HepG2 (cell line): ENCODE data around the gene TMEM86B. TPM values are rescaled to one million over a fixed set of nuclear protein-coding genes. Genes with fewer than 3 reads are reported as not detected.

Experiments
- CENPT ChIP-seq: sonication (generic); formaldehyde crosslinking; IDR thresholded peaks from 2 replicates; pipeline ENCODE4 v1.8.0; 2022; ENCODE audit warnings: low read depth, mild to moderate bottlenecking, moderate library complexity, missing genetic modification reagents
- CREM ChIP-seq, 2 experiments: sonication (generic) in 1 of 2; formaldehyde crosslinking in 1 of 2; IDR thresholded peaks; 2 replicates each; pipeline versions ENCODE4 v1.4.0 to v1.6.1; 2016 to 2020; ENCODE audit warnings: antibody characterized with exemption in 1 of 2, mild to moderate bottlenecking in 1 of 2, missing genetic modification reagents in 1 of 2
- MAFK ChIP-seq, 2 experiments: IDR thresholded peaks in 1 of 2; conservative IDR thresholded peaks in 1 of 2; 2 replicates each; pipeline ENCODE4 v1.6.1; 2011; ENCODE audit warnings: improper control_type of control experiment in 2 of 2, low read length in 2 of 2
- RFXAP ChIP-seq: sonication (generic); formaldehyde crosslinking; IDR thresholded peaks from 2 replicates; pipeline ENCODE4 v1.4.0; 2020; ENCODE audit warnings: missing genetic modification reagents, borderline replicate concordance
- SOX6 ChIP-seq, 2 experiments: fragments of 450-650 bp in 1 of 2; sonication (generic) in 1 of 2; formaldehyde crosslinking in 1 of 2; IDR thresholded peaks; 2 replicates each; pipeline versions ENCODE4 v1.4.0 to v1.6.1; 2017 to 2020; ENCODE audit warnings: antibody characterized with exemption in 1 of 2, mild to moderate bottlenecking in 1 of 2, missing genetic modification reagents in 1 of 2
- ZBTB42 ChIP-seq: sonication (generic); formaldehyde crosslinking; IDR thresholded peaks from 2 replicates; pipeline ENCODE4 v1.5.0; 2020; ENCODE audit warnings: mild to moderate bottlenecking, missing genetic modification reagents
- ZFP41 ChIP-seq: sonication (generic); formaldehyde crosslinking; IDR thresholded peaks from 2 replicates; pipeline ENCODE4 v1.4.0; 2020; ENCODE audit warnings: mild to moderate bottlenecking, missing genetic modification reagents, borderline replicate concordance
- ZMAT3 ChIP-seq: sonication (generic); formaldehyde crosslinking; conservative IDR thresholded peaks from 2 replicates; pipeline ENCODE4 v1.7.0; 2021; ENCODE audit warnings: missing genetic modification reagents
- ZNF547 ChIP-seq: sonication (generic); formaldehyde crosslinking; IDR thresholded peaks from 2 replicates; pipeline ENCODE4 v1.5.1; 2020; ENCODE audit warnings: mild to moderate bottlenecking, missing genetic modification reagents
- ZNF629 ChIP-seq: sonication (generic); formaldehyde crosslinking; conservative IDR thresholded peaks from 2 replicates; pipeline ENCODE4 v1.5.0; 2020; ENCODE audit warnings: missing genetic modification reagents
- ZNF766 ChIP-seq: sonication (generic); formaldehyde crosslinking; IDR thresholded peaks from 2 replicates; pipeline ENCODE4 v1.5.0; 2020; ENCODE audit warnings: missing genetic modification reagents, borderline replicate concordance
- ZNF790 ChIP-seq: sonication (generic); formaldehyde crosslinking; IDR thresholded peaks from 2 replicates; pipeline ENCODE4 v1.8.0; 2022; ENCODE audit warnings: missing genetic modification reagents, mild to moderate bottlenecking, borderline replicate concordance
- ZNF792 ChIP-seq: IDR thresholded peaks from 2 replicates; pipeline ENCODE4 v1.6.1; 2016
- polyA plus RNA-seq, 8 experiments: library from polyadenylated mRNA; depleted of rRNA in 3 of 8; stranded (reverse) in 7 of 8; unstranded in 1 of 8; fragments of >200 nt; fragmentation: Illumina TruSeq in 4 of 8; extraction: Trizol in 4 of 8; gene quantifications; 2 replicates each; pipeline versions ENCODE4 v1.2.1 to v1.2.3, GENCODE V29; 2011 to 2016; ENCODE audit warnings: low read depth in 4 of 8, missing spikeins in 1 of 8, mixed read lengths in 1 of 8; ENCODE audit not compliant: insufficient read depth in 1 of 8
- total RNA-seq, 5 experiments: library from RNA; depleted of rRNA; stranded (reverse); fragments of >200 nt; fragmentation: Illumina TruSeq; extraction: Trizol; gene quantifications; 2 replicates each; pipeline ENCODE4 v1.2.3, GENCODE V29; 2016; ENCODE audit warnings: low read depth in 1 of 5
- TF ChIP-seq, protein P1 (sequence below): sonication (generic); formaldehyde crosslinking; IDR thresholded peaks from 2 replicates; pipeline ENCODE4 v1.4.0; 2020; ENCODE audit warnings: missing genetic modification reagents
- TF ChIP-seq, protein P2 (sequence below): sonication (generic); formaldehyde crosslinking; IDR thresholded peaks from 2 replicates; pipeline ENCODE4 v1.5.0; 2020; ENCODE audit warnings: mild to moderate bottlenecking, missing genetic modification reagents, borderline replicate concordance
- TF ChIP-seq, protein P3 (sequence below): sonication (generic); formaldehyde crosslinking; conservative IDR thresholded peaks from 2 replicates; pipeline ENCODE4 v1.4.0; 2020; ENCODE audit warnings: missing genetic modification reagents
- TF ChIP-seq, protein P4 (sequence below), 2 experiments: sonication (generic) in 1 of 2; formaldehyde crosslinking in 1 of 2; IDR thresholded peaks; 2 replicates each; pipeline versions ENCODE4 v1.5.1 to v1.6.1; 2011 to 2020; ENCODE audit warnings: borderline replicate concordance in 1 of 2, low read depth in 1 of 2, low read length in 1 of 2, mild to moderate bottlenecking in 1 of 2, missing genetic modification reagents in 1 of 2, moderate library complexity in 1 of 2

Gene TMEM86B
- total and polyA plus RNA-seq, 2 of the 13 experiments (the other 11 are each of a cell fraction or from before 2014, with no cell fraction given): 7.7 to 9.6 TPM

DNA sequence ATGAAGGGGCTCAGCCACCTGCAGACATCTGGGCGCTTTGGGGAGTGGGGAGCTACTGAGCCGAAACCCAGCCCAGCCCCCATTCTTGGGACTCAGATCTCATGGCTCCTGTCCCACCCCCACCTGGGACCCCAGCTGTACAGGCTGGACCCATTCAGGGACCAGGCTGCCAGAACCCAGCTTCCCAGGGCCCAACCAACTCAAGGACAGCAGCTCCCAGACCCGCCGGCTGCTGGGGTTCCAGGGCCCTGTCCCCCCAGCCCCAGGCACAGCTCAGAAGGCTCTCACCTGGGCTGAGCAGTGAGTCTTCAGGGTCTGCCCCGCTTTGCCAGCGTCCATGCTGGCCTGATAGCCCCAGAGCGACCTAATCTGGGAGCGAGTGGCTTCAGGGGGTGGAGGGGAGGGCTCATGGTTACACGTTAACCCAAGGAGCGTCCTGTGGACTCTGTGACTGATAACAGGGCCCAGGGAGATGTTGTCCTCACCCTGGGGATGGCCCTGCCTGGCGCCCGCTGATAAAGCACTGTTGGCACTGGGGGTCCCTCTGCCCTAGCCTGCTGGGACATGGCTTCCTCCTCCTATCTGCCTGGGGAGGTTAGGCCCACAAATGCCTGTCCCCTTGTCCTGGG is at the start of gene TMEM86B (continued):
- no peak for TF ChIP-seq ZNF790
- TF ChIP-seq ZNF792 (CRISPR knock-in tag): no peak
- no peak for TF ChIP-seq RFXAP
- no peak for TF ChIP-seq SOX6 (IDR thresholded peaks at IDR 0.05)
- TF ChIP-seq SOX6 (CRISPR knock-in tag; IDR thresholded peaks at IDR 0.05): peak; percentile 42; the same call in 1 of the 2 replicates
- no peak for TF ChIP-seq CREM (IDR thresholded peaks at IDR 0.05)
- no peak for TF ChIP-seq CREM (CRISPR knock-in tag; IDR thresholded peaks at IDR 0.05)
- TF ChIP-seq, protein P1, sequence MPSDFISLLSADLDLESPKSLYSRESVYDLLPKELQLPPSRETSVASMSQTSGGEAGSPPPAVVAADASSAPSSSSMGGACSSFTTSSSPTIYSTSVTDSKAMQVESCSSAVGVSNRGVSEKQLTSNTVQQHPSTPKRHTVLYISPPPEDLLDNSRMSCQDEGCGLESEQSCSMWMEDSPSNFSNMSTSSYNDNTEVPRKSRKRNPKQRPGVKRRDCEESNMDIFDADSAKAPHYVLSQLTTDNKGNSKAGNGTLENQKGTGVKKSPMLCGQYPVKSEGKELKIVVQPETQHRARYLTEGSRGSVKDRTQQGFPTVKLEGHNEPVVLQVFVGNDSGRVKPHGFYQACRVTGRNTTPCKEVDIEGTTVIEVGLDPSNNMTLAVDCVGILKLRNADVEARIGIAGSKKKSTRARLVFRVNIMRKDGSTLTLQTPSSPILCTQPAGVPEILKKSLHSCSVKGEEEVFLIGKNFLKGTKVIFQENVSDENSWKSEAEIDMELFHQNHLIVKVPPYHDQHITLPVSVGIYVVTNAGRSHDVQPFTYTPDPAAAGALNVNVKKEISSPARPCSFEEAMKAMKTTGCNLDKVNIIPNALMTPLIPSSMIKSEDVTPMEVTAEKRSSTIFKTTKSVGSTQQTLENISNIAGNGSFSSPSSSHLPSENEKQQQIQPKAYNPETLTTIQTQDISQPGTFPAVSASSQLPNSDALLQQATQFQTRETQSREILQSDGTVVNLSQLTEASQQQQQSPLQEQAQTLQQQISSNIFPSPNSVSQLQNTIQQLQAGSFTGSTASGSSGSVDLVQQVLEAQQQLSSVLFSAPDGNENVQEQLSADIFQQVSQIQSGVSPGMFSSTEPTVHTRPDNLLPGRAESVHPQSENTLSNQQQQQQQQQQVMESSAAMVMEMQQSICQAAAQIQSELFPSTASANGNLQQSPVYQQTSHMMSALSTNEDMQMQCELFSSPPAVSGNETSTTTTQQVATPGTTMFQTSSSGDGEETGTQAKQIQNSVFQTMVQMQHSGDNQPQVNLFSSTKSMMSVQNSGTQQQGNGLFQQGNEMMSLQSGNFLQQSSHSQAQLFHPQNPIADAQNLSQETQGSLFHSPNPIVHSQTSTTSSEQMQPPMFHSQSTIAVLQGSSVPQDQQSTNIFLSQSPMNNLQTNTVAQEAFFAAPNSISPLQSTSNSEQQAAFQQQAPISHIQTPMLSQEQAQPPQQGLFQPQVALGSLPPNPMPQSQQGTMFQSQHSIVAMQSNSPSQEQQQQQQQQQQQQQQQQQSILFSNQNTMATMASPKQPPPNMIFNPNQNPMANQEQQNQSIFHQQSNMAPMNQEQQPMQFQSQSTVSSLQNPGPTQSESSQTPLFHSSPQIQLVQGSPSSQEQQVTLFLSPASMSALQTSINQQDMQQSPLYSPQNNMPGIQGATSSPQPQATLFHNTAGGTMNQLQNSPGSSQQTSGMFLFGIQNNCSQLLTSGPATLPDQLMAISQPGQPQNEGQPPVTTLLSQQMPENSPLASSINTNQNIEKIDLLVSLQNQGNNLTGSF (CRISPR knock-in tag): no peak
- TF ChIP-seq, protein P2, sequence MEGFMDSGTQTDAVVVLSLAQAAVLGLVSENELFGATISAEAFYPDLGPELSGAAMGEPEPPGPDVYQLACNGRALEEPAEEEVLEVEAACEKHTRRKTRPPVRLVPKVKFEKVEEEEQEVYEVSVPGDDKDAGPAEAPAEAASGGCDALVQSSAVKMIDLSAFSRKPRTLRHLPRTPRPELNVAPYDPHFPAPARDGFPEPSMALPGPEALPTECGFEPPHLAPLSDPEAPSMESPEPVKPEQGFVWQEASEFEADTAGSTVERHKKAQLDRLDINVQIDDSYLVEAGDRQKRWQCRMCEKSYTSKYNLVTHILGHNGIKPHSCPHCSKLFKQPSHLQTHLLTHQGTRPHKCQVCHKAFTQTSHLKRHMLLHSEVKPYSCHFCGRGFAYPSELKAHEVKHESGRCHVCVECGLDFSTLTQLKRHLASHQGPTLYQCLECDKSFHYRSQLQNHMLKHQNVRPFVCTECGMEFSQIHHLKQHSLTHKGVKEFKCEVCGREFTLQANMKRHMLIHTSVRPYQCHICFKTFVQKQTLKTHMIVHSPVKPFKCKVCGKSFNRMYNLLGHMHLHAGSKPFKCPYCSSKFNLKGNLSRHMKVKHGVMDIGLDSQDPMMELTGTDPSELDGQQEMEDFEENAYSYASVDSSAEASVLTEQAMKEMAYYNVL (CRISPR knock-in tag): no peak
- TF ChIP-seq, protein P3, sequence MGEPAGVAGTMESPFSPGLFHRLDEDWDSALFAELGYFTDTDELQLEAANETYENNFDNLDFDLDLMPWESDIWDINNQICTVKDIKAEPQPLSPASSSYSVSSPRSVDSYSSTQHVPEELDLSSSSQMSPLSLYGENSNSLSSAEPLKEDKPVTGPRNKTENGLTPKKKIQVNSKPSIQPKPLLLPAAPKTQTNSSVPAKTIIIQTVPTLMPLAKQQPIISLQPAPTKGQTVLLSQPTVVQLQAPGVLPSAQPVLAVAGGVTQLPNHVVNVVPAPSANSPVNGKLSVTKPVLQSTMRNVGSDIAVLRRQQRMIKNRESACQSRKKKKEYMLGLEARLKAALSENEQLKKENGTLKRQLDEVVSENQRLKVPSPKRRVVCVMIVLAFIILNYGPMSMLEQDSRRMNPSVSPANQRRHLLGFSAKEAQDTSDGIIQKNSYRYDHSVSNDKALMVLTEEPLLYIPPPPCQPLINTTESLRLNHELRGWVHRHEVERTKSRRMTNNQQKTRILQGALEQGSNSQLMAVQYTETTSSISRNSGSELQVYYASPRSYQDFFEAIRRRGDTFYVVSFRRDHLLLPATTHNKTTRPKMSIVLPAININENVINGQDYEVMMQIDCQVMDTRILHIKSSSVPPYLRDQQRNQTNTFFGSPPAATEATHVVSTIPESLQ (CRISPR knock-in tag): no peak
- TF ChIP-seq ZMAT3 (CRISPR knock-in tag): 0 out of 2 replicates have a peak, but pooled peaks have one; percentile 55
- no peak for TF ChIP-seq MAFK (conservative IDR thresholded peaks at IDR 0.05 in 1 of 2, IDR thresholded peaks at IDR 0.05 in 1 of 2; ENCODE audit: low read length in 2 of 2)
- TF ChIP-seq ZFP41 (CRISPR knock-in tag): no peak
- no peak for TF ChIP-seq ZNF766 (CRISPR knock-in tag)
- no peak for TF ChIP-seq ZNF547
- TF ChIP-seq CENPT (CRISPR knock-in tag): no peak
- no peak for TF ChIP-seq ZNF629
- no peak for TF ChIP-seq ZBTB42 (CRISPR knock-in tag)
- TF ChIP-seq, protein P4, sequence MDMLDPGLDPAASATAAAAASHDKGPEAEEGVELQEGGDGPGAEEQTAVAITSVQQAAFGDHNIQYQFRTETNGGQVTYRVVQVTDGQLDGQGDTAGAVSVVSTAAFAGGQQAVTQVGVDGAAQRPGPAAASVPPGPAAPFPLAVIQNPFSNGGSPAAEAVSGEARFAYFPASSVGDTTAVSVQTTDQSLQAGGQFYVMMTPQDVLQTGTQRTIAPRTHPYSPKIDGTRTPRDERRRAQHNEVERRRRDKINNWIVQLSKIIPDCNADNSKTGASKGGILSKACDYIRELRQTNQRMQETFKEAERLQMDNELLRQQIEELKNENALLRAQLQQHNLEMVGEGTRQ (IDR thresholded peaks at IDR 0.05; ENCODE audit: low read depth, low read length): no peak
- TF ChIP-seq, protein P4 (CRISPR knock-in tag; IDR thresholded peaks at IDR 0.05; ENCODE audit: borderline replicate concordance): no peak
